Lung (tissue), 12 donors: ENCODE measurements around the gene ELN. TPM values are rescaled to one million over a fixed set of nuclear protein-coding genes. Genes with fewer than 3 reads are reported as not detected.

ENCODE experiments used
- ATAC-seq: fragments of 200-7000 bp; cut with Tn5 transposase; one replicate; pipeline ENCODE4 v1.9.1; 2020; ENCODE audit warnings: moderate number of reproducible peaks; ENCODE audit not compliant: insufficient read depth, low FRiP score
- DNase-seq, 3 donors: peaks; one replicate each; pipeline ENCODE4 v3.0.0-alpha.2; 2013 to 2017
- H3K27ac ChIP-seq, 2 donors: one replicate each; pipeline ENCODE4 v1.5.1; 2013; ENCODE audit warnings: mild to moderate bottlenecking in 2 of 2, moderate library complexity in 2 of 2, control low read depth in 1 of 2, inconsistent platforms in 1 of 2, low read depth in 1 of 2, low read length in 1 of 2
- H3K27me3 ChIP-seq, 3 donors: one replicate each; pipeline ENCODE4 v1.5.1; 2013; ENCODE audit warnings: low read length in 2 of 3; ENCODE audit not compliant: control insufficient read depth in 3 of 3, insufficient read depth in 3 of 3
- H3K36me3 ChIP-seq, 4 donors: one replicate each; pipeline ENCODE4 v1.5.1; 2013; ENCODE audit warnings: low read length in 4 of 4, mild to moderate bottlenecking in 1 of 4, moderate library complexity in 1 of 4; ENCODE audit not compliant: control insufficient read depth in 4 of 4, insufficient read depth in 4 of 4
- H3K4me1 ChIP-seq, 5 donors: one replicate each; pipeline ENCODE4 v1.5.1; 2013; ENCODE audit warnings: low read length in 5 of 5, mild to moderate bottlenecking in 2 of 5, moderate library complexity in 1 of 5; ENCODE audit not compliant: control insufficient read depth in 5 of 5, insufficient read depth in 5 of 5
- H3K4me3 ChIP-seq: one replicate; pipeline ENCODE4 v1.5.1; 2013; ENCODE audit warnings: mild to moderate bottlenecking, control low read depth, moderate library complexity
- H3K9ac ChIP-seq, 2 donors: one replicate each; pipeline ENCODE4 v1.5.1; 2013; ENCODE audit warnings: low read length in 2 of 2, control low read depth in 1 of 2; ENCODE audit not compliant: insufficient read depth in 1 of 2
- H3K9me3 ChIP-seq, 4 donors: one replicate each; pipeline ENCODE4 v1.5.1; 2013; ENCODE audit warnings: low read length in 3 of 4, mild to moderate bottlenecking in 1 of 4, moderate library complexity in 1 of 4; ENCODE audit not compliant: control insufficient read depth in 4 of 4, insufficient read depth in 3 of 4
- WGBS, 2 donors: extraction: QIAGEN DNeasy Blood & Tissue Kit; methylation state at CpG; one replicate each; pipeline ENCODE4 v1.1.7; 2013; 5-methylcytosine and 5-hydroxymethylcytosine counted together
- polyA plus RNA-seq, 2 donors: library from polyadenylated mRNA; stranded (reverse); fragments of 200-250 nt; gene quantifications; one replicate each; pipeline ENCODE4 v1.2.1, GENCODE V29; 2013
- total RNA-seq, 2 donors: library from RNA; depleted of rRNA in 1 of 2; stranded (reverse); fragments of >200 nt in 1 of 2; gene quantifications; one replicate each; pipeline ENCODE4 v1.2.1, GENCODE V29; 2014 to 2021
- TF ChIP-seq, protein P1 (sequence below): IDR thresholded peaks from 2 replicates; pipeline ENCODE4 v1.5.1; 2012; ENCODE audit warnings: mild to moderate bottlenecking; ENCODE audit errors: control extremely low read depth, extremely low read depth
- donor health status: control.
- donor health status: control.
- donor health status: Bipolar disorder and iron deficiency.
- donor health status: healthy.
- donor health status: DM: yes; HTN: yes; CAD: no.

Gene ELN
- total and polyA plus RNA-seq, 4 donors = 60.4 to 274 (median 125) TPM

- 53 to 67% methylated on average over 13 of the region's 13 CpGs for WGBS, 2 donors
- TF ChIP-seq, protein P1, sequence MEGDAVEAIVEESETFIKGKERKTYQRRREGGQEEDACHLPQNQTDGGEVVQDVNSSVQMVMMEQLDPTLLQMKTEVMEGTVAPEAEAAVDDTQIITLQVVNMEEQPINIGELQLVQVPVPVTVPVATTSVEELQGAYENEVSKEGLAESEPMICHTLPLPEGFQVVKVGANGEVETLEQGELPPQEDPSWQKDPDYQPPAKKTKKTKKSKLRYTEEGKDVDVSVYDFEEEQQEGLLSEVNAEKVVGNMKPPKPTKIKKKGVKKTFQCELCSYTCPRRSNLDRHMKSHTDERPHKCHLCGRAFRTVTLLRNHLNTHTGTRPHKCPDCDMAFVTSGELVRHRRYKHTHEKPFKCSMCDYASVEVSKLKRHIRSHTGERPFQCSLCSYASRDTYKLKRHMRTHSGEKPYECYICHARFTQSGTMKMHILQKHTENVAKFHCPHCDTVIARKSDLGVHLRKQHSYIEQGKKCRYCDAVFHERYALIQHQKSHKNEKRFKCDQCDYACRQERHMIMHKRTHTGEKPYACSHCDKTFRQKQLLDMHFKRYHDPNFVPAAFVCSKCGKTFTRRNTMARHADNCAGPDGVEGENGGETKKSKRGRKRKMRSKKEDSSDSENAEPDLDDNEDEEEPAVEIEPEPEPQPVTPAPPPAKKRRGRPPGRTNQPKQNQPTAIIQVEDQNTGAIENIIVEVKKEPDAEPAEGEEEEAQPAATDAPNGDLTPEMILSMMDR = no peak
- DNase-seq (no peak), ATAC-seq (no peak)
- Histone ChIP-seq H3K27me3 (no peaks in the 10 kb centered on the region), H3K36me3 (no peaks in the 10 kb centered on the region), H3K27ac (no peak overlapping the region), H3K9ac (no peak overlapping the region), H3K9me3 (no peaks in the 10 kb centered on the region), H3K4me3 (no peak overlapping the region), H3K4me1 (peaks cover 0 to 18% (median 0%) of the 10 kb centered on the region in 5 donors)
These were observed 15.1 kb upstream of the ELN start for GRCh38 chr7:74012842-74013249.

GRCh38 chr7:74013539-74014272 lies 14.3 kb upstream of the ELN start:
- TF ChIP-seq, protein P1 = no peak
- 86 to 94% methylated on average over 15 to 16 of the region's 16 CpGs for WGBS, 2 donors
- no peak overlapping the region for H3K4me3 ChIP-seq
- H3K27me3 ChIP-seq = no peaks in the 10 kb centered on the region
- no peaks in the 10 kb centered on the region for H3K36me3 ChIP-seq
- H3K4me1 ChIP-seq = peaks cover 0 to 26% (median 0%) of the 10 kb centered on the region in 5 donors
- DNase-seq = no peak
- H3K9me3 ChIP-seq = no peaks in the 10 kb centered on the region
- no peak overlapping the region for H3K9ac ChIP-seq
- ATAC-seq = no peak
- H3K27ac ChIP-seq = no peak overlapping the region

GRCh38 chr7:74014931-74015330 lies 13.0 kb upstream of the ELN start:
- WGBS, 2 donors = 49 to 71% methylated on average over 6 of the region's 6 CpGs
- no peaks in the 10 kb centered on the region for H3K36me3 ChIP-seq
- H3K9ac ChIP-seq = no peak overlapping the region
- no peaks in the 10 kb centered on the region for H3K27me3 ChIP-seq
- ATAC-seq (no peak), DNase-seq (no peak)
- H3K4me3 ChIP-seq = no peak overlapping the region
- H3K4me1 ChIP-seq = peaks cover 0 to 29% (median 0%) of the 10 kb centered on the region in 5 donors
- TF ChIP-seq, protein P1 = no peak
- no peaks in the 10 kb centered on the region for H3K9me3 ChIP-seq
- H3K27ac ChIP-seq = no peak overlapping the region
